ENCODE measurements around the gene INPP5A.

- TF ChIP-seq, protein P1, sequence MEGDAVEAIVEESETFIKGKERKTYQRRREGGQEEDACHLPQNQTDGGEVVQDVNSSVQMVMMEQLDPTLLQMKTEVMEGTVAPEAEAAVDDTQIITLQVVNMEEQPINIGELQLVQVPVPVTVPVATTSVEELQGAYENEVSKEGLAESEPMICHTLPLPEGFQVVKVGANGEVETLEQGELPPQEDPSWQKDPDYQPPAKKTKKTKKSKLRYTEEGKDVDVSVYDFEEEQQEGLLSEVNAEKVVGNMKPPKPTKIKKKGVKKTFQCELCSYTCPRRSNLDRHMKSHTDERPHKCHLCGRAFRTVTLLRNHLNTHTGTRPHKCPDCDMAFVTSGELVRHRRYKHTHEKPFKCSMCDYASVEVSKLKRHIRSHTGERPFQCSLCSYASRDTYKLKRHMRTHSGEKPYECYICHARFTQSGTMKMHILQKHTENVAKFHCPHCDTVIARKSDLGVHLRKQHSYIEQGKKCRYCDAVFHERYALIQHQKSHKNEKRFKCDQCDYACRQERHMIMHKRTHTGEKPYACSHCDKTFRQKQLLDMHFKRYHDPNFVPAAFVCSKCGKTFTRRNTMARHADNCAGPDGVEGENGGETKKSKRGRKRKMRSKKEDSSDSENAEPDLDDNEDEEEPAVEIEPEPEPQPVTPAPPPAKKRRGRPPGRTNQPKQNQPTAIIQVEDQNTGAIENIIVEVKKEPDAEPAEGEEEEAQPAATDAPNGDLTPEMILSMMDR (conservative IDR thresholded peaks at IDR 0.05), result no peak
- no peak for TF ChIP-seq ZFX (IDR thresholded peaks at IDR 0.05)
These were observed 66.4 kb downstream of the INPP5A start for GRCh38 chr10:132603851-132604533.
